ENCODE results near the gene UBN1. TPM values are rescaled to one million over a fixed set of nuclear protein-coding genes. Genes with fewer than 3 reads are reported as not detected.
A peak's percentile ranks its signal among the peaks of the same experiment; 100 is the strongest.

Gene UBN1
- total and polyA plus RNA-seq, 2 of the 13 experiments (the other 11 are each of a cell fraction or from before 2014, with no cell fraction given): 10.6 to 23.5 TPM

- peak; percentile 53; the same call in 1 of the 2 replicates for TF ChIP-seq ZNF574 (CRISPR knock-in tag; IDR thresholded peaks at IDR 0.05)
- peak; percentile 18; the same call in 1 of the 2 replicates for TF ChIP-seq NRL (CRISPR knock-in tag; IDR thresholded peaks at IDR 0.05; ENCODE audit: borderline replicate concordance)
- TF ChIP-seq ZMYM3 (CRISPR knock-in tag; IDR thresholded peaks at IDR 0.05): peak; percentile 75; the same call in 1 of the 2 replicates
- TF ChIP-seq HOXA3 (CRISPR knock-in tag; IDR thresholded peaks at IDR 0.05): peak; percentile 69
- 0 out of 2 replicates have a peak, but pooled peaks have one; percentile 18 for TF ChIP-seq ZNF609 (CRISPR knock-in tag; IDR thresholded peaks at IDR 0.05; ENCODE audit: borderline replicate concordance)
- peak; percentile 56 for TF ChIP-seq ZMYM4 (CRISPR knock-in tag; IDR thresholded peaks at IDR 0.05)
- peak; percentile 25 for TF ChIP-seq AGO2 (optimal IDR thresholded peaks at IDR 0.05; ENCODE audit: low read depth, low read length)
- 0 out of 2 replicates have a peak, but pooled peaks have one; percentile 75 for TF ChIP-seq ZHX1 (CRISPR knock-in tag; IDR thresholded peaks at IDR 0.05; ENCODE audit: low read depth)
- peak; percentile 67 for TF ChIP-seq ETV5 (CRISPR knock-in tag; IDR thresholded peaks at IDR 0.05; ENCODE audit: borderline replicate concordance)
- TF ChIP-seq AHR (CRISPR knock-in tag; IDR thresholded peaks at IDR 0.05): 0 out of 2 replicates have a peak, but pooled peaks have one; percentile 79
- TF ChIP-seq ZNF768 (CRISPR knock-in tag; IDR thresholded peaks at IDR 0.05): peak; percentile 48; the same call in 1 of the 2 replicates
- TF ChIP-seq ZNF263 (CRISPR knock-in tag; IDR thresholded peaks at IDR 0.05): peak; percentile 37; the same call in 1 of the 2 replicates
- TF ChIP-seq ZFP36L1 (CRISPR knock-in tag; IDR thresholded peaks at IDR 0.05): 0 out of 2 replicates have a peak, but pooled peaks have one; percentile 30
- TF ChIP-seq ZKSCAN8 (CRISPR knock-in tag; IDR thresholded peaks at IDR 0.05; ENCODE audit: borderline replicate concordance): 0 out of 2 replicates have a peak, but pooled peaks have one; percentile 38
- peak in 1 of 2 experiments; percentile 62; a peak in 1 of 4 replicates for TF ChIP-seq MAFK (conservative IDR thresholded peaks at IDR 0.05 in 1 of 2, IDR thresholded peaks at IDR 0.05 in 1 of 2; ENCODE audit: low read length in 2 of 2)
- TF ChIP-seq TFDP1 (CRISPR knock-in tag; IDR thresholded peaks at IDR 0.05; ENCODE audit: borderline replicate concordance): no peak
- peak; percentile 81 for TF ChIP-seq HDAC1 (CRISPR knock-in tag; IDR thresholded peaks at IDR 0.05)
Measured at GRCh38 chr16:4924593-4925292, 77.5 kb downstream of the UBN1 start (continued).

Data from HepG2 (cell line).